ENCODE data around the gene ZNF229. TPM values are rescaled to one million over a fixed set of nuclear protein-coding genes. Genes with fewer than 3 reads are reported as not detected.
"Not testable (repeated sequence)": the region's sequence is repeated elsewhere in the genome, so short reads cannot be mapped to it uniquely, and the experiment has no call there.

Gene ZNF229
- polyA plus RNA-seq, 4 donors: 0.27 to 9.2 (median 1.8) TPM

- 85 to 91% (median 90%) methylated on average over 4 of the region's 4 CpGs for WGBS, 3 donors
- FAIRE-seq: no peak
- peaks cover 0 to 33% of the 10 kb centered on the region in 2 donors for H3K9me3 ChIP-seq (ENCODE audit: control insufficient read depth in 2 of 2, insufficient read depth in 1 of 2, low read depth in 1 of 2, low read length in 1 of 2)
Observed at GRCh38 chr19:44452367-44452766, 4.1 kb upstream of the ZNF229 start.

DNA sequence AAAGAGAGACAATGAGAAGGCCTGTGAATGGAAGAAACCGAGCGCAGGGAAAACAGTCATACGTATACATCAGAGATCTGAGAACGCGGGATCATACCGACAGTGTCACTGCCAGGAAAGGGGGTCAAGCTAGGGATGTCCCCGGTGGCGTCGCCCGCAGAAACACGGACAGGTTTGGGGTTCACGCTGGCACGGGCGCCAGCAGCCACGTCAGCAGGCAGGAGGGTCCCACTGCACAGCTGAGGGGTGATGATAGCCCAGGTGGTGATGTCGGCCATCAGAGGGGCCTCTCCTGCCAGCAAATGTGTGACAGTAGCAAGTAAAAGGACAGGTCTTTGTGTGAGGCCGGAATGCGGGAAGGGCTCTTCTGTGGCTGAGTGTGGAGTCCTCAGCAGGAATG lies 3.4 kb upstream of the ZNF229 start:
- no peaks in the 10 kb centered on the region for H3K36me3 ChIP-seq (ENCODE audit: control insufficient read depth in 3 of 3, insufficient read depth in 2 of 3, low read depth in 1 of 3, low read length in 3 of 3)
- 92 to 95% (median 93%) methylated on average over 18 of the region's 18 CpGs for WGBS, 3 donors
- no peak overlapping the region for H3K4me3 ChIP-seq (ENCODE audit: low read depth in 1 of 3, low read length in 3 of 3)
- no peak overlapping the region for H3K27ac ChIP-seq (ENCODE audit: low read depth in 1 of 3, low read length in 2 of 3)
- H3K27me3 ChIP-seq (ENCODE audit: control insufficient read depth in 3 of 3, insufficient read depth in 3 of 3, low read length in 3 of 3): peaks cover 0 to 2% (median 0%) of the 10 kb centered on the region in 3 donors
- DNase-seq: no peak
- peaks cover 0 to 4% (median 0%) of the 10 kb centered on the region in 3 donors for H3K4me1 ChIP-seq (ENCODE audit: control insufficient read depth in 3 of 3, insufficient read depth in 2 of 3, low read depth in 1 of 3, low read length in 2 of 3)
- peaks cover 0 to 26% of the 10 kb centered on the region in 2 donors for H3K9me3 ChIP-seq (ENCODE audit: control insufficient read depth in 2 of 2, insufficient read depth in 1 of 2, low read depth in 1 of 2, low read length in 1 of 2)
- no peak for FAIRE-seq

More at GRCh38 chr19:44452367-44452766, 4.1 kb upstream of the ZNF229 start:
- Histone ChIP-seq H3K4me1 (ENCODE audit: control insufficient read depth in 3 of 3, insufficient read depth in 2 of 3, low read depth in 1 of 3, low read length in 2 of 3) (peaks cover 0 to 4% (median 0%) of the 10 kb centered on the region in 3 donors), H3K4me3 (ENCODE audit: low read depth in 1 of 3, low read length in 3 of 3) (no peak overlapping the region), H3K27me3 (ENCODE audit: control insufficient read depth in 3 of 3, insufficient read depth in 3 of 3, low read length in 3 of 3) (no peaks in the 10 kb centered on the region), H3K27ac (ENCODE audit: low read depth in 1 of 3, low read length in 2 of 3) (no peak overlapping the region), H3K36me3 (ENCODE audit: control insufficient read depth in 3 of 3, insufficient read depth in 2 of 3, low read depth in 1 of 3, low read length in 3 of 3) (no peaks in the 10 kb centered on the region)
- DNase-seq: no peak

DNA sequence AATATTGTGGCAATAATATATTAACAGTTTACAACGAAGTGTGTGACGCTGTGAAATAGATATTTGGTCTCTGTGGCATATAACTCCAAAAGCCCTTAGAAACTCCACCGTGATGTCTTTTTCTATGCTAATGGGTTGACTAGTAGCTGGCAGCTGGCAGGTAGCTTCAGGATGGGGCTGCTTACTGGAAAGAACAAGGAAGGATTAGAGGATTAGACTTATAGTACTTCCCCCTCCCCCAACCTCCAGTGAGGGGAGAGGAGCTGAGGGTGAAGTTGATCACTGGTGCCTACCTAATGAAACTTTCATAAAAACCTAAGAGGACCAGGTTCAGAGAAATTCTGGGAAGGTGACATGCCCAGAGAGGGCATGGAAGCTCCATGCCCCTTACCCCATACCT lies 9.8 kb downstream of the ZNF229 start:
- no peak overlapping the region for H3K4me3 ChIP-seq (ENCODE audit: low read depth in 1 of 3, low read length in 3 of 3)
- no peaks in the 10 kb centered on the region for H3K4me1 ChIP-seq (ENCODE audit: control insufficient read depth in 3 of 3, insufficient read depth in 2 of 3, low read depth in 1 of 3, low read length in 2 of 3)
- no peak overlapping the region for H3K27ac ChIP-seq (ENCODE audit: low read depth in 1 of 3, low read length in 2 of 3)
- peaks cover 0 to 60% of the 10 kb centered on the region in 2 donors for H3K9me3 ChIP-seq (ENCODE audit: control insufficient read depth in 2 of 2, insufficient read depth in 1 of 2, low read depth in 1 of 2, low read length in 1 of 2)
- H3K27me3 ChIP-seq (ENCODE audit: control insufficient read depth in 3 of 3, insufficient read depth in 3 of 3, low read length in 3 of 3): no peaks in the 10 kb centered on the region
- 96 to 97% (median 97%) methylated on average over 3 of the region's 3 CpGs for WGBS, 3 donors
- no peak for DNase-seq
- FAIRE-seq: no peak
- H3K36me3 ChIP-seq (ENCODE audit: control insufficient read depth in 3 of 3, insufficient read depth in 2 of 3, low read depth in 1 of 3, low read length in 3 of 3): peaks cover 0 to 31% (median 5%) of the 10 kb centered on the region in 3 donors

DNA sequence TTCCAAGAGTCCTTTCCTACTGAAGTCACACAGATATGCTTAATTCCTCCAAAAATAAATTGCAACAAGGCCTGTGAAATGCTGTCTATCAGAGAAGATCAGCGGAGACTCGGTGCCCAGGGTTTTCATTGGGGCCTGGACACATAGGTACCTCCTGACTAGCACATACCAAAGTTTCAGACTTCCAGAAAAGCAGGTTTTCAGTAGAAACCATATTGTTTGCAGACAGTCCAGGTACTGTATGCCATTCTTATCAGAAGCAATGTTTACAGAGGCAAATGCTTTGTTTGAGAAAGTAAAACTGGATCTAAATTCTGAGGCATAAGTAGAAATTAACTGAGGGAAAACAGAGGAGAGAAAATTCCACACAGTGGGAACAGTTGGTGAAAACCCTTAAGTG lies 12.8 kb downstream of the ZNF229 start:
- 83 to 91% (median 90%) methylated on average over 2 of the region's 2 CpGs for WGBS, 3 donors
- no peak overlapping the region for H3K4me3 ChIP-seq (ENCODE audit: low read depth in 1 of 3, low read length in 3 of 3)
- peaks cover 0 to 29% (median 5%) of the 10 kb centered on the region in 3 donors for H3K36me3 ChIP-seq (ENCODE audit: control insufficient read depth in 3 of 3, insufficient read depth in 2 of 3, low read depth in 1 of 3, low read length in 3 of 3)
- no peak overlapping the region for H3K27ac ChIP-seq (ENCODE audit: low read depth in 1 of 3, low read length in 2 of 3)
- FAIRE-seq (no peak), DNase-seq (no peak)
- no peaks in the 10 kb centered on the region for H3K4me1 ChIP-seq (ENCODE audit: control insufficient read depth in 3 of 3, insufficient read depth in 2 of 3, low read depth in 1 of 3, low read length in 2 of 3)
- no peaks in the 10 kb centered on the region for H3K27me3 ChIP-seq (ENCODE audit: control insufficient read depth in 3 of 3, insufficient read depth in 3 of 3, low read length in 3 of 3)
- peaks cover 3 to 64% of the 10 kb centered on the region in 2 donors for H3K9me3 ChIP-seq (ENCODE audit: control insufficient read depth in 2 of 2, insufficient read depth in 1 of 2, low read depth in 1 of 2, low read length in 1 of 2)

DNA sequence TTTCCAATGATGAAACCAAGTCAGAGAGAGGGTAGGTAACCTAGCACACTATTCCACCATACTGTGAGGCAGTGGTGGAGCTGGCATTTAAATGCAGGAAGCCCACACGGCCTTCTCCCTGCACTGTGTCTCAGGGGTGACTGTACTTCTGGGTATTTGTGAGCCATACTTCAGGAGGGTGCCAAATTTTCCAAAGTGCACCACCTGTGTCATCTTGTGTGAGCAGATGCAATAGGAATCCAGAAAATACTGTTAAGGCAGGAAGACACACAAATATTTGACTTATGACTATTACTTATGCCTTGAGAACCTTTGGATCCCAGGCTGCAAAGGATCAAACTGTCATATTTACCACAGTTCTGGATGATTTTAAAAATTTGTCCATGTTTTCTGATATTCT lies 17.3 kb downstream of the ZNF229 start:
- Histone ChIP-seq H3K4me3 (ENCODE audit: low read depth in 1 of 3, low read length in 3 of 3) (no peak overlapping the region), H3K36me3 (ENCODE audit: control insufficient read depth in 3 of 3, insufficient read depth in 2 of 3, low read depth in 1 of 3, low read length in 3 of 3) (peaks cover 0 to 33% (median 2%) of the 10 kb centered on the region in 3 donors)
- FAIRE-seq: no peak

GRCh38 chr19:44415553-44415952 lies 32.7 kb downstream of the ZNF229 start:
- H3K27me3 ChIP-seq (ENCODE audit: control insufficient read depth in 3 of 3, insufficient read depth in 3 of 3, low read length in 3 of 3); H3K36me3 ChIP-seq (ENCODE audit: control insufficient read depth in 3 of 3, insufficient read depth in 2 of 3, low read depth in 1 of 3, low read length in 3 of 3); FAIRE-seq; H3K4me1 ChIP-seq (ENCODE audit: control insufficient read depth in 3 of 3, insufficient read depth in 2 of 3, low read depth in 1 of 3, low read length in 2 of 3); H3K27ac ChIP-seq (ENCODE audit: low read depth in 1 of 3, low read length in 2 of 3); H3K4me3 ChIP-seq (ENCODE audit: low read depth in 1 of 3, low read length in 3 of 3); DNase-seq: not testable (repeated sequence)
- 89 to 92% (median 91%) methylated on average over 2 to 7 of the region's 15 CpGs for WGBS, 3 donors
- H3K9me3 ChIP-seq (ENCODE audit: control insufficient read depth in 2 of 2, insufficient read depth in 1 of 2, low read depth in 1 of 2, low read length in 1 of 2): peaks cover 0 to 21% of the 10 kb centered on the region in 2 donors

More for the DNA sequence above, 17.3 kb downstream of the ZNF229 start:
- DNase-seq: no peak
- H3K9me3 ChIP-seq (ENCODE audit: control insufficient read depth in 2 of 2, insufficient read depth in 1 of 2, low read depth in 1 of 2, low read length in 1 of 2): peaks cover 3 to 77% of the 10 kb centered on the region in 2 donors
- H3K27me3 ChIP-seq (ENCODE audit: control insufficient read depth in 3 of 3, insufficient read depth in 3 of 3, low read length in 3 of 3): no peaks in the 10 kb centered on the region
- no peaks in the 10 kb centered on the region for H3K4me1 ChIP-seq (ENCODE audit: control insufficient read depth in 3 of 3, insufficient read depth in 2 of 3, low read depth in 1 of 3, low read length in 2 of 3)
- no peak overlapping the region for H3K27ac ChIP-seq (ENCODE audit: low read depth in 1 of 3, low read length in 2 of 3)
- 75 to 86% (median 85%) methylated on average over 1 of the region's 1 CpG for WGBS, 3 donors

- peaks cover 2 to 17% of the 10 kb centered on the region in 2 donors for H3K9me3 ChIP-seq (ENCODE audit: control insufficient read depth in 2 of 2, insufficient read depth in 1 of 2, low read depth in 1 of 2, low read length in 1 of 2)
- H3K4me1 ChIP-seq (ENCODE audit: control insufficient read depth in 3 of 3, insufficient read depth in 2 of 3, low read depth in 1 of 3, low read length in 2 of 3): no peaks in the 10 kb centered on the region
- WGBS, 3 donors: 5 to 14% (median 6%) methylated on average over 43 of the region's 43 CpGs
- H3K27ac ChIP-seq (ENCODE audit: low read depth in 1 of 3, low read length in 2 of 3): peak within 1 kb of the TSS in 1 of 3 donors; percentile 22
- peaks cover 0 to 2% (median 0%) of the 10 kb centered on the region in 3 donors for H3K27me3 ChIP-seq (ENCODE audit: control insufficient read depth in 3 of 3, insufficient read depth in 3 of 3, low read length in 3 of 3)
- DNase-seq (peak; percentile 93 to 97), FAIRE-seq (no peak)
- peak within 1 kb of the TSS; percentile 38 to 70 (median 59) for H3K4me3 ChIP-seq (ENCODE audit: low read depth in 1 of 3, low read length in 3 of 3)
- peaks cover 0 to 2% (median 0%) of the 10 kb centered on the region in 3 donors for H3K36me3 ChIP-seq (ENCODE audit: control insufficient read depth in 3 of 3, insufficient read depth in 2 of 3, low read depth in 1 of 3, low read length in 3 of 3)
Observed at GRCh38 chr19:44401139-44402115, 46.8 kb downstream of the ZNF229 start, which contains the start of gene ZNF285. Gene ZNF285, minus strand, starts transcription at chr19:44401608. Its CDS starts 4,395 bp downstream, at chr19:44397213.

DNA sequence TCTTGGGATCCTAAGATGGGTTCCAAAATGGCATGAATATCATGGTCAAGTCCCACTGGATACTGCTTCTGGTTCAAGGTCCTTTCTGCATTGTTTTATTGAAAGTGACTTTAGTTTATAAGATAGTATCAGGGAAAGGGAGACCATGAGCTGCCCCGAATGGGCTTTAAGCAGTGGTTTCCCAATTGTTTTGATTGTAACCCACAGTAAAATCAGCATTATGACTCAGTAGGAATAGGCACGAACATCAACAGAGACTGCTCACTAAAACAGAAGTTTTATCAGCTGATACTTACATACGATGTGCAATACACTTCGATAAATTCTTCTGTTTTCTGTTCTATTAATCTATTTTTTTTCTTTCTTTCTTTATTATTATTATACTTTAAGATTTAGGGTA lies 59.0 kb downstream of the ZNF229 start:
- not testable (repeated sequence) for H3K36me3 ChIP-seq (ENCODE audit: control insufficient read depth in 3 of 3, insufficient read depth in 2 of 3, low read depth in 1 of 3, low read length in 3 of 3); H3K27me3 ChIP-seq (ENCODE audit: control insufficient read depth in 3 of 3, insufficient read depth in 3 of 3, low read length in 3 of 3); H3K4me1 ChIP-seq (ENCODE audit: control insufficient read depth in 3 of 3, insufficient read depth in 2 of 3, low read depth in 1 of 3, low read length in 2 of 3); H3K9me3 ChIP-seq (ENCODE audit: control insufficient read depth in 2 of 2, insufficient read depth in 1 of 2, low read depth in 1 of 2, low read length in 1 of 2); H3K27ac ChIP-seq (ENCODE audit: low read depth in 1 of 3, low read length in 2 of 3); FAIRE-seq; DNase-seq; H3K4me3 ChIP-seq (ENCODE audit: low read depth in 1 of 3, low read length in 3 of 3)
- 89 to 97% (median 93%) methylated on average over 4 of the region's 4 CpGs for WGBS, 3 donors

Data from small intestine (tissue), 7 donors.